Measurements from ENCODE around the gene ZNF384.

The ZNF384 gene

DNA sequence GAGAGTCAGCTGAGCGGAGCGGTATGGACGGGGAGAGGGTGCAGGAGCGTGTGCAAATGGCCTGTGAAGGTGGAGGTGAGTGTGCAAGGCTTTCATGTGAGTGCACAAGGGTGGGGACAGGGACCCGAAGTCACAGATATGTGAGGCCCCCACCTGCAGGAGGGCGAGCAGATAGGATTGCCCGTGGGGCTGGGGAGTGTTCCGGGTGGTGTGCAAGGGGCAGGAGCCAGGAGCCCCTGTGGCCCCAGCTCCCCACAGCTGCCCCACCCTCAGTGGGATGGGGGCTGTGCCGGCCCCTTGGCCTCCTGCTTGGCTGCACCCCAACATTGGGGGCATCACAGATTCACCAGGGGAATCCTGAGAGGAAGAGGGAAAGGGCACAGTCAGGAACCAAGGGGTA, 5.5 kb upstream of the ZNF384 start:
- in situ Hi-C loops (cut with HindIII; ENCODE audit: low sequenced_read_pairs), result no loop called here
- TF ChIP-seq, protein P1, sequence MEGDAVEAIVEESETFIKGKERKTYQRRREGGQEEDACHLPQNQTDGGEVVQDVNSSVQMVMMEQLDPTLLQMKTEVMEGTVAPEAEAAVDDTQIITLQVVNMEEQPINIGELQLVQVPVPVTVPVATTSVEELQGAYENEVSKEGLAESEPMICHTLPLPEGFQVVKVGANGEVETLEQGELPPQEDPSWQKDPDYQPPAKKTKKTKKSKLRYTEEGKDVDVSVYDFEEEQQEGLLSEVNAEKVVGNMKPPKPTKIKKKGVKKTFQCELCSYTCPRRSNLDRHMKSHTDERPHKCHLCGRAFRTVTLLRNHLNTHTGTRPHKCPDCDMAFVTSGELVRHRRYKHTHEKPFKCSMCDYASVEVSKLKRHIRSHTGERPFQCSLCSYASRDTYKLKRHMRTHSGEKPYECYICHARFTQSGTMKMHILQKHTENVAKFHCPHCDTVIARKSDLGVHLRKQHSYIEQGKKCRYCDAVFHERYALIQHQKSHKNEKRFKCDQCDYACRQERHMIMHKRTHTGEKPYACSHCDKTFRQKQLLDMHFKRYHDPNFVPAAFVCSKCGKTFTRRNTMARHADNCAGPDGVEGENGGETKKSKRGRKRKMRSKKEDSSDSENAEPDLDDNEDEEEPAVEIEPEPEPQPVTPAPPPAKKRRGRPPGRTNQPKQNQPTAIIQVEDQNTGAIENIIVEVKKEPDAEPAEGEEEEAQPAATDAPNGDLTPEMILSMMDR (IDR thresholded peaks at IDR 0.05; ENCODE audit: low read depth, low read length), result no peak
- DNase-seq (ENCODE audit: low read depth, low spot score), result no peak
- H3K4me3 ChIP-seq (ENCODE audit: low read depth, low read length), result no peak overlapping the region

DNA sequence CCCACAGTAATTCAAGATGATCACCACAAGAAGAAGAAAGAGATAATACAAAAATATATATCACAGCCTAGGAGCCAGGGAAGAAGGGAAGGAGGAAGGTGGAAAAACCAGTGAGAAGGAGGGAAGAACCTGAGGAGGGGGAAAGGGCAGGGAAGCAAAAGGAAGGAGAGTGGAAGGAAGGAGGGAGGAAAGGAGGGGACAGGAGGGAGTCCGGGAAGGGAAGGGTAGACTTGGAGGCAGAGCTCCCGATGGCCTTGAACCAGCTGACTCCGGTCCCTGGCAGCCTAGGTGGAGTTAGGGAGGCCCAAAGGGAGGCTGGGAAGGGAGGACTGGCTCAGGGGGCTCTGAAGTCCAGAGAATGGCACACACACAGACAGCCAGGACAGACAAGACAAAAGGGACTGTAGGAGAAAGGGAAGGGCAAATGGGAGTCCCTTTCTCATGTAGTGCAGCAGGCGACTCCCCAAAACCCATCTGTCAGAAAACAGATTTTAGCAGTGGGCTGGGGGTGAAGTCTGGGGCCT, 4.7 kb upstream of the ZNF384 start:
- in situ Hi-C loops (cut with HindIII; ENCODE audit: low sequenced_read_pairs), result no loop called here
- TF ChIP-seq, protein P1 (IDR thresholded peaks at IDR 0.05; ENCODE audit: low read depth, low read length), result no peak
- no peak overlapping the region for H3K4me3 ChIP-seq (ENCODE audit: low read depth, low read length)
- no peak for DNase-seq (ENCODE audit: low read depth, low spot score)

DNA sequence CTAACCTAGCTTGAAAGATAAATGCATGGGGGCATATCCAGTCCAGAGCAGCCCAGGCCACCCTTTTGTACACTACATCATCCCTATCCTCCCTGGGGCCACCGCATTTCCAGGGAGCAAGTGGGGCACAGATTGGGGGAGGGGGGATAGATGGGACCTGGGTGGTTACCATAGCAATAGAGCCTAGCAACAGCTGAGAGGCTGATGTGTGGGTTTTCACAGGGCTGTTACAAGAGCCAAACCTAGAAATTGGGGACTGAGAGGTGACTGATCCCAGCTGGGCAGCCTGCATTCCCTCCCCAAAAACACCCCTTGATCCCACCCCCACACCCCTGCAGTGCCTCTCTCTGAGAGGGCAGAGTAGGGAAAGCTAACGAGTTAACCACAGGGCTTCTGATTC, 3.7 kb upstream of the ZNF384 start:
- DNase-seq (ENCODE audit: low read depth, low spot score), result no peak
- H3K4me3 ChIP-seq (ENCODE audit: low read depth, low read length), result no peak overlapping the region
- TF ChIP-seq, protein P1 (IDR thresholded peaks at IDR 0.05; ENCODE audit: low read depth, low read length), result no peak
- in situ Hi-C loops (cut with HindIII; ENCODE audit: low sequenced_read_pairs), result no loop called here

DNA sequence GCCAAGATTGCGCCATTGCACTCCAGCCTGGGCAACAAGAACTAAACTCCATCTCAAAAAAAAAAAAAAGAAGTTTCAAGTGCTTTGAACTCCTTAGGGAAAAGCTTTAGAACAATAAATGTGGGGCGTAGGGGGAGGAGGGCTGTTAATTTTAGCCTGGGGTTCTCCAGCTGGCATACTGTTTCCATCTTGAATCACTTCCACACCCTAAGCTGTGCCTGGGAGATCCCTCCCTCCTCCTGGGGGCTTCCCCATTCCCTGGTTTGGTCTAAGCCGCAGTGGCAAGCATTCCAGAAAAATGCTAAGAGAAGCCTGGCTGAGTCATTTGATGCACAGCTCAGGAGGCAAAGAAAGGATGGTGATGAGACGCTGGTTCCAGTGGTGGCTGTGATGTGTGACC, 2.3 kb upstream of the ZNF384 start:
- no peak overlapping the region for H3K4me3 ChIP-seq (ENCODE audit: low read depth, low read length)
- TF ChIP-seq, protein P1 (IDR thresholded peaks at IDR 0.05; ENCODE audit: low read depth, low read length), result no peak
- in situ Hi-C loops (cut with HindIII; ENCODE audit: low sequenced_read_pairs), result no loop called here
- peak; percentile 12 for DNase-seq (ENCODE audit: low read depth, low spot score)

DNA sequence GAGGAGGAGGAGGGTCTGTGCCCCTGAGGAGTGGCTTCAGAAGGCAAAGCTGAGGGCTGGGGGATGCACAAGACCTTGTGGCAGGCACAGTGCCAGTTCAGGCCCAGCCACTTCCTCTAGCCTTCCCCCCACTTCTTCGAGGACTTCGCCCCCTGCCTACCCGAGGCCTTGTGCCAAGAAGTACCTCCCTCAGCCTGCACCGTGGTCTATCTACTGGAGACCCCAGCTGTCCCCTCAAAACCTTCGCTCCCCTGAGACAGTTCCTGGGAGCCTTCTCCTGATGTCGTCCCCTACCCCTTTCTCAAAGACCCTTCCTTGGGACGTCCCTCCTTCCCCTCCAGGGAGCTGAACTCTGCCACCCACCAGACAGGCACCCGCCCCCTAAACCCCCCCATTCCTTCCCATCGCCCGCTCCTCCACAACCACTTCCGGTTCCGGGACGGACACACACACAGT, 604 bp downstream of the ZNF384 start:
- TF ChIP-seq, protein P1 (IDR thresholded peaks at IDR 0.05; ENCODE audit: low read depth, low read length), result no peak
- no peak for DNase-seq (ENCODE audit: low read depth, low spot score)
- peak overlapping the region; percentile 70 for H3K4me3 ChIP-seq (ENCODE audit: low read depth, low read length)
- in situ Hi-C loops (cut with HindIII; ENCODE audit: low sequenced_read_pairs), result no loop called here

DNA sequence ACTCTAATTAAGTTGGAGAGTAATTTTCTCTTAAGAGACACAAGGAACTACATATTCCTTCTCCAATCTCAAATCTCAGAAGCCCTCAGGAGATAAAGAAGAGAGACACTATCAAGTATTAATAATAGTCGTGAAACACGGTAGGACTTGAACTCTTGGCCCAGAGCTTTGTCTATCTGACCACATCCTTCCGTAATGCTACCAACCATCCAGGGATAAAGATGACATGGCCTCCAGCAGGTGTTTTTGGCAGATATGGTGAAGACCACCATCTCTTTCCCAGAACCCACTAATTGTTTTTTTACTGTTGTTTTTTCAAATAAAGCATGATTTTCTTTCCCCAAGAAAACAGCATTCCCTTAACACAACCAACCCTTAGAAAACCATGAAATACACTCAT, 3.4 kb downstream of the ZNF384 start:
- in situ Hi-C loops (cut with HindIII; ENCODE audit: low sequenced_read_pairs), result no loop called here
- H3K4me3 ChIP-seq (ENCODE audit: low read depth, low read length), result no peak overlapping the region
- DNase-seq (ENCODE audit: low read depth, low spot score), result no peak
- TF ChIP-seq, protein P1 (IDR thresholded peaks at IDR 0.05; ENCODE audit: low read depth, low read length), result no peak

DNA sequence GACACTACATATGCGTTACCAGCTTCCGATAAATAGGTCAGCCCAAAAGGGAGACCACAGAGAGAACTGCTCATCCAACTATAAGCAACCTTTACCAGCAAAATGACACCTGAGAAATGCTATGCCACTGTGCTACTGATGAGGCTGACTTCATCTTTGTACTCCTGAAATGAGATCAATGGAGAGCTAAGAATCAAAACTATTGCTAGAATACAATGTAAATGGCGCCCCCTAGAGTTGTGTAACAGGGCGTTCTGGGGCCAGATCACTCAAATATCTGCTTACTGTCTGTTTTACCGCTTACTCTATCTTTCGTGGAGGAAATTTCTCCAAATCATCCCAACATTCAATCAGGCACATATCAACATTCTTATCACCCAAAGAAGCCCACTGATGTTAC, 4.6 kb downstream of the ZNF384 start:
- in situ Hi-C loops (cut with HindIII; ENCODE audit: low sequenced_read_pairs), result no loop called here
- no peak for DNase-seq (ENCODE audit: low read depth, low spot score)
- TF ChIP-seq, protein P1 (IDR thresholded peaks at IDR 0.05; ENCODE audit: low read depth, low read length), result peak; percentile 46
- no peak overlapping the region for H3K4me3 ChIP-seq (ENCODE audit: low read depth, low read length)
